GM12872 (cell line): ENCODE measurements around the gene FBXL4.
A peak's percentile ranks its signal among the peaks of the same experiment; 100 is the strongest.

ENCODE experiments used
- CTCF ChIP-seq: IDR thresholded peaks from 3 replicates; pipeline ENCODE4 v1.5.1; 2011; ENCODE audit warnings: low read depth, mild to moderate bottlenecking, low read length, moderate library complexity; ENCODE audit not compliant: insufficient read depth

Gene FBXL4

GRCh38 chr6:98980819-98981218, 33.1 kb upstream of the FBXL4 start:
- peak; percentile 17; the same call in 1 of the 3 replicates for TF ChIP-seq CTCF

GRCh38 chr6:98977671-98978292, 30.0 kb upstream of the FBXL4 start:
- no peak for TF ChIP-seq CTCF

GRCh38 chr6:98976674-98977385, 29.1 kb upstream of the FBXL4 start:
- TF ChIP-seq CTCF: no peak

- TF ChIP-seq CTCF: no peak
These were observed 27.7 kb upstream of the FBXL4 start for GRCh38 chr6:98975421-98975820.

GRCh38 chr6:98974309-98974708, 26.6 kb upstream of the FBXL4 start:
- no peak for TF ChIP-seq CTCF

GRCh38 chr6:98973571-98973970, 25.8 kb upstream of the FBXL4 start:
- TF ChIP-seq CTCF: no peak

- no peak for TF ChIP-seq CTCF
These were observed 23.6 kb upstream of the FBXL4 start for GRCh38 chr6:98971303-98971702.
